Left lung (tissue), 10 donors: ENCODE data around the gene ALPI. TPM values are rescaled to one million over a fixed set of nuclear protein-coding genes. Genes with fewer than 3 reads are reported as not detected.

Experiments used
- ATAC-seq: fragments of 200-7000 bp; cut with Tn5 transposase; one replicate; pipeline ENCODE4 v1.9.1; 2020; ENCODE audit warnings: moderate library complexity
- DNase-seq, 4 donors: peaks; one replicate each; pipeline ENCODE4 v3.0.0-alpha.2; 2013 to 2020
- H3K27ac ChIP-seq, 2 donors: fragments of 200-600 bp; sonication (generic) in 1 of 2; one replicate each; pipeline versions ENCODE4 v1.5.0 to v1.8.0; 2020 to 2021
- H3K27me3 ChIP-seq, 2 donors: fragments of 200-600 bp; sonication (generic) in 1 of 2; one replicate each; pipeline versions ENCODE4 v1.5.0 to v1.8.0; 2020 to 2021
- H3K36me3 ChIP-seq, 2 donors: fragments of 200-600 bp; sonication (generic) in 1 of 2; one replicate each; pipeline versions ENCODE4 v1.5.0 to v1.8.0; 2020 to 2021
- H3K4me1 ChIP-seq, 2 donors: fragments of 200-600 bp; one replicate each; pipeline ENCODE4 v1.8.0; 2021
- H3K4me3 ChIP-seq, 2 donors: fragments of 200-600 bp; sonication (generic) in 1 of 2; one replicate each; pipeline versions ENCODE4 v1.5.0 to v1.8.0; 2020 to 2021; ENCODE audit warnings: mild to moderate bottlenecking in 1 of 2
- H3K9me3 ChIP-seq, 2 donors: fragments of 200-600 bp; sonication (generic) in 1 of 2; one replicate each; pipeline versions ENCODE4 v1.5.0 to v1.8.0; 2020 to 2021
- intact Hi-C, 2 donors: fragments of 100-400 bp; cut with DNase I; formaldehyde crosslinking; loops; one replicate each; pipeline versions ENCODE4 v1.11.2 to v1.14.2; 2022
- polyA plus RNA-seq, 6 donors: library from polyadenylated mRNA; unstranded; fragments of 120-200 nt; gene quantifications; one replicate each; pipeline ENCODE4 v1.2.1, GENCODE V29; 2013; ENCODE audit not compliant: insufficient read length in 6 of 6
- total RNA-seq, 2 donors: library from RNA; stranded (reverse); fragmentation: NEBNext Ultra II Directional; extraction: Animal tissue kit (Norgen Biotek cat#: 25700); gene quantifications; one replicate each; pipeline ENCODE4 v1.2.1, GENCODE V29; 2021
- TF ChIP-seq, protein P1 (sequence below), 2 donors: fragments of 200-600 bp; sonication (generic) in 1 of 2; IDR thresholded peaks; one replicate each; pipeline versions ENCODE4 v1.5.0 to v1.8.0; 2021; ENCODE audit warnings: antibody characterized with exemption in 2 of 2
- donor health status: DM: no; HTN: yes; CAD: no.
- donor health status: DM: no; HTN: no; CAD: no.

The ALPI gene
- total and polyA plus RNA-seq, 8 donors = not detected

DNA sequence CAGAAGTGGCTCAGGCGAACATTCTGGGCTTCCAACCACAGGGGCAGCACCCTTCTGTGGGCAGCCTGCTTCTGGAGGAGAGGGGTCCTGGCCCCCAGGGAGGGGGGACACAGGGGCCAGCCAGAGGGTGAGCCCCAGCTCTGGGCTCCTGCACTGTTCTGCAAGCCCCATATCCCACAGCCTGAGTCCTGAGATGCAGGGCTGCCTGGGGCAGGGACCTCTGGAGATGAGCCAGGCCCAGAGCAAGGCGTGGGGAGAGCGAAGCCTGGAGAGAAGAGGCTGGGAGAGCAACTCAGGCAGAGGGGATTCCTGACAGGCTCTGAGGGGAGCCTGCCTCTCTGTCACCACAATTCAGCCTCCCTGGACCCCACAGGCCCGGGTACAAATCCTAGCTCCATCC, 50.8 kb downstream of the ALPI start:
- H3K4me3 ChIP-seq = no peak overlapping the region
- no peak overlapping the region for H3K27ac ChIP-seq
- H3K27me3 ChIP-seq = peaks cover 23 to 71% of the 10 kb centered on the region in 2 donors
- ATAC-seq (no peak), DNase-seq (no peak)
- TF ChIP-seq, protein P1, sequence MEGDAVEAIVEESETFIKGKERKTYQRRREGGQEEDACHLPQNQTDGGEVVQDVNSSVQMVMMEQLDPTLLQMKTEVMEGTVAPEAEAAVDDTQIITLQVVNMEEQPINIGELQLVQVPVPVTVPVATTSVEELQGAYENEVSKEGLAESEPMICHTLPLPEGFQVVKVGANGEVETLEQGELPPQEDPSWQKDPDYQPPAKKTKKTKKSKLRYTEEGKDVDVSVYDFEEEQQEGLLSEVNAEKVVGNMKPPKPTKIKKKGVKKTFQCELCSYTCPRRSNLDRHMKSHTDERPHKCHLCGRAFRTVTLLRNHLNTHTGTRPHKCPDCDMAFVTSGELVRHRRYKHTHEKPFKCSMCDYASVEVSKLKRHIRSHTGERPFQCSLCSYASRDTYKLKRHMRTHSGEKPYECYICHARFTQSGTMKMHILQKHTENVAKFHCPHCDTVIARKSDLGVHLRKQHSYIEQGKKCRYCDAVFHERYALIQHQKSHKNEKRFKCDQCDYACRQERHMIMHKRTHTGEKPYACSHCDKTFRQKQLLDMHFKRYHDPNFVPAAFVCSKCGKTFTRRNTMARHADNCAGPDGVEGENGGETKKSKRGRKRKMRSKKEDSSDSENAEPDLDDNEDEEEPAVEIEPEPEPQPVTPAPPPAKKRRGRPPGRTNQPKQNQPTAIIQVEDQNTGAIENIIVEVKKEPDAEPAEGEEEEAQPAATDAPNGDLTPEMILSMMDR (IDR thresholded peaks at IDR 0.05) = no peak
- H3K4me1 ChIP-seq = peaks cover 7 to 13% of the 10 kb centered on the region in 2 donors
- intact Hi-C loops = no loop called here
- no peaks in the 10 kb centered on the region for H3K9me3 ChIP-seq
- H3K36me3 ChIP-seq = no peaks in the 10 kb centered on the region

DNA sequence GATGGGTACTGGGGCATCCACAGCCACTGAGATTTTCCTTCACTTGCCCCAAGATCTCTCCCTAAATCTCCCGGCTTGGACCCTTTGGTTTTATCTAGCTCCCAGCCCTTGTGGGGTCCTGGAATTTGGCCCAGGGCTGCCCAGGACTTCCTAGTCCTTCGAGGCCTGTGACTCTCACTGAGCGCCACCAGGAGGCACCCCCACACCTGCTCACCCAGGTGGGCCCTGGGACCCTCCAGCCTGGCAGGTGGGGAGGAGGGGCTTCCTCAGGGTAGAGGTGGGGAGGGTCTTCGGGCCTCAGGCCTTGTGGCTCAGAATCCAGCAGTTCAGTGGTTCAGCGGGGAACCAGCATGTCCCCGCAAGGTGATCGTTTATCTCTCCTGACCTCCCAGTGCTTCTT, 52.3 kb downstream of the ALPI start:
- no peak for ATAC-seq
- peaks cover 3 to 6% of the 10 kb centered on the region in 2 donors for H3K4me1 ChIP-seq
- H3K4me3 ChIP-seq = no peak overlapping the region
- DNase-seq = no peak
- intact Hi-C loops = no loop called here
- no peaks in the 10 kb centered on the region for H3K36me3 ChIP-seq
- H3K27me3 ChIP-seq = peaks cover 16 to 70% of the 10 kb centered on the region in 2 donors
- H3K9me3 ChIP-seq = no peaks in the 10 kb centered on the region
- TF ChIP-seq, protein P1 (IDR thresholded peaks at IDR 0.05) = no peak
- no peak overlapping the region for H3K27ac ChIP-seq

Other genes starting within 250 kb of the ALPI start
- gene ALPP, start 77.4 kb upstream of the ALPI start, total RNA-seq = 10 to 100 TPM in 1 of 2 donors, 1 to 10 TPM in 1; 3.1 to 14.1 TPM
- under 1 TPM in 3 of 6 donors, not detected in 3; 0.07 to 0.18 (median 0.11) TPM for gene ALPP, start 77.4 kb upstream of the ALPI start, polyA plus RNA-seq
- under 1 TPM in 1 of 2 donors, not detected in 1; 0.16 TPM for gene ALPG, start 49.3 kb upstream of the ALPI start, total RNA-seq
- gene ALPG, start 49.3 kb upstream of the ALPI start, polyA plus RNA-seq = under 1 TPM in 1 of 6 donors, not detected in 5; 0.08 TPM
- under 1 TPM; 0.10 to 0.17 TPM for gene ECEL1, start 31.7 kb downstream of the ALPI start, total RNA-seq
- gene ECEL1, start 31.7 kb downstream of the ALPI start, polyA plus RNA-seq = under 1 TPM; 0.24 to 0.64 (median 0.45) TPM
- gene PRSS56, start 64.2 kb downstream of the ALPI start, total RNA-seq = not detected
- gene PRSS56, start 64.2 kb downstream of the ALPI start, polyA plus RNA-seq = not detected
- not detected for gene CHRND, start 70.0 kb downstream of the ALPI start, total RNA-seq
- gene CHRND, start 70.0 kb downstream of the ALPI start, polyA plus RNA-seq = not detected
- gene CHRNG, start 83.5 kb downstream of the ALPI start, total RNA-seq = not detected
- under 1 TPM in 4 of 6 donors, not detected in 2; 0.07 to 0.35 (median 0.13) TPM for gene CHRNG, start 83.5 kb downstream of the ALPI start, polyA plus RNA-seq
- gene TIGD1, start 94.4 kb downstream of the ALPI start, total RNA-seq = 1 to 10 TPM; 3.7 to 3.8 TPM
- gene TIGD1, start 94.4 kb downstream of the ALPI start, polyA plus RNA-seq = 10 to 100 TPM in 5 of 6 donors, 1 to 10 TPM in 1; 9.6 to 12.4 (median 11.3) TPM
- gene EIF4E2, start 94.5 kb downstream of the ALPI start, total RNA-seq = 10 to 100 TPM; 67.4 to 71.1 TPM
- 100 to 1,000 TPM in 3 of 6 donors, 10 to 100 TPM in 3; 91.3 to 108 (median 98.3) TPM for gene EIF4E2, start 94.5 kb downstream of the ALPI start, polyA plus RNA-seq
- gene EFHD1, start 177.5 kb downstream of the ALPI start, total RNA-seq = 1 to 10 TPM; 3.8 to 5.5 TPM
- 10 to 100 TPM in 1 of 6 donors, 1 to 10 TPM in 5; 3.5 to 13.6 (median 5.0) TPM for gene EFHD1, start 177.5 kb downstream of the ALPI start, polyA plus RNA-seq
- gene GIGYF2, start 241.2 kb downstream of the ALPI start, total RNA-seq = 10 to 100 TPM; 56.2 to 76.6 TPM
- gene GIGYF2, start 241.2 kb downstream of the ALPI start, polyA plus RNA-seq = 10 to 100 TPM; 59.2 to 66.3 (median 62.4) TPM